ENCODE results near the gene ATXN7L3. TPM values are rescaled to one million over a fixed set of nuclear protein-coding genes. Genes with fewer than 3 reads are reported as not detected.
"Not testable (repeated sequence)": the region's sequence is repeated elsewhere in the genome, so short reads cannot be mapped to it uniquely, and the experiment has no call there.

Gene ATXN7L3
- total RNA-seq, 1 donor from 2014 or later: 103 TPM

GRCh38 chr17:44159519-44160210 is 40.0 kb downstream of the ATXN7L3 start:
- H3K27me3 Mint-ChIP-seq: no peaks in the 10 kb centered on the region
- H3K9me3 Mint-ChIP-seq: no peaks in the 10 kb centered on the region
- ChIA-PET POLR2A (interaction anchor here (0.8 kb wide), 1 partner anchor 31 kb away, joined by 3 read pairs; no protein-coding TSS in a partner anchor), CTCF (no interaction called here)
- no peaks in the 10 kb centered on the region for H3K4me1 Mint-ChIP-seq
- DNase-seq: no peak
- TF ChIP-seq CTCF (IDR thresholded peaks at IDR 0.05): no peak
- H3K4me3 Mint-ChIP-seq: no peak overlapping the region
- H3K27ac Mint-ChIP-seq: no peak overlapping the region
- no peak for ATAC-seq (ENCODE audit: low read depth)
- intact Hi-C loops (cut with micrococcal nuclease): no loop called here
- no peaks in the 10 kb centered on the region for H3K36me3 Mint-ChIP-seq (ENCODE audit: low read depth)

DNA sequence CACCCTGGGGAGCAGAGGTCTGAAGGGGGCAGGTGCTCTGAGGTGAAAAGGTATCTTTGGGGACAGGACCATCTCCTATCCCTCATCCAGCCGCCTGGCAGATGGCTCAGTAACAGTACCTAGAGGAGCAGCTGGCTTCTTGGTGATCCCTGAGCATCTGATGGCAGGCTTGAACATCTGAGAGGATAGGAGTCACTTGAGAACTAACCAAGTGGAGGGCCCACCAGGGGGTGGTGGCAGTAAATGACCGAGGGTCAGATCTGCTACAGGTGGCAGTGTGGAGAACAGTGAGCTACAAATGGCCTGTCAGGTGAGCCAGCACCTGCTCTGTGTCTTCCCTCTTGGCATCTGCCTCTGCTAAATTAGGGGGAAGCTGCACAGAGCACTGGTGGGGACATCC is 44.2 kb downstream of the ATXN7L3 start:
- Mint-ChIP-seq H3K4me1 (no peaks in the 10 kb centered on the region), H3K27ac (no peak overlapping the region), H3K9me3 (no peaks in the 10 kb centered on the region), H3K4me3 (no peak overlapping the region), H3K36me3 (ENCODE audit: low read depth) (no peaks in the 10 kb centered on the region), H3K27me3 (no peaks in the 10 kb centered on the region)
- no peak for TF ChIP-seq CTCF (IDR thresholded peaks at IDR 0.05)
- DNase-seq (no peak), ATAC-seq (ENCODE audit: low read depth) (no peak)
- ChIA-PET CTCF (no interaction called here), POLR2A (interaction anchor here (0.6 to 0.7 kb wide), 2 partner anchors 66 to 567 kb away, joined by 3 read pairs; no protein-coding TSS in a partner anchor)
- intact Hi-C loops (cut with micrococcal nuclease): no loop called here

GRCh38 chr17:44152875-44153274 is 46.8 kb downstream of the ATXN7L3 start:
- intact Hi-C loops (cut with micrococcal nuclease): no loop called here
- ATAC-seq (ENCODE audit: low read depth) (no peak), DNase-seq (no peak)
- Mint-ChIP-seq H3K4me3 (no peak overlapping the region), H3K36me3 (ENCODE audit: low read depth) (no peaks in the 10 kb centered on the region), H3K27ac (no peak overlapping the region), H3K27me3 (no peaks in the 10 kb centered on the region), H3K4me1 (no peaks in the 10 kb centered on the region), H3K9me3 (no peaks in the 10 kb centered on the region)
- no peak for TF ChIP-seq CTCF (IDR thresholded peaks at IDR 0.05)
- POLR2A ChIA-PET: interaction anchor here (0.6 kb wide), 1 partner anchor 46 kb away, joined by 5 read pairs; no protein-coding TSS in a partner anchor
- CTCF ChIA-PET: no interaction called here

DNA sequence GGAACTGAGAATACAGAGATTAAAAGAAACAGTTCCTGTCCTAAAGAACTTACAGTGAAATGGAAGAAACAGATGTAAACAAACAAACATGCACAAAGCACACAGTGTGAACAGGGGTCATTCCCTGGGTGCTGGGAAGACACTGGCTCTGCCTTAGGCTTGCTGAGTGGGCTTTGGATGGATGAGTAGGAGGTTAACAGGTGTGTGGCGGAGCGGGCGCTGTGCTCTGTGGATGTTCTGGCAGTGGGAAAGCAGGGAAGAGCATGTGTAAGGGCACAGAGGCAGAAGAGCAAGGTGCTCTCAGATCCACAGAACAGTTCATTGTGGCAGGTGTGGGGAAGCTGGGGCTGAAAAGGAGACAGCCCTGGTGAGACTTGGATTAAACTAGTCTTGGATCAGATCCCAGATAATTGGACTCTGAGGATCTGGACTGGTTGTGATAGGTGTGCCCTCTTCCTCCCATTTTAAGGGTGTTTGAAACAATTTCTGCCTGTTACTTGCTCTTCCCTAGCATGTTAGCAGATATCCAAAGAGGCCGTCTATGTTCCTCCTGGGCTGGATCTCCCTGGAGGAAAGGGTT is 49.8 kb downstream of the ATXN7L3 start:
- DNase-seq (no peak), ATAC-seq (ENCODE audit: low read depth) (no peak)
- Mint-ChIP-seq H3K4me3 (no peak overlapping the region), H3K4me1 (no peaks in the 10 kb centered on the region), H3K27me3 (no peaks in the 10 kb centered on the region), H3K36me3 (ENCODE audit: low read depth) (no peaks in the 10 kb centered on the region), H3K9me3 (no peaks in the 10 kb centered on the region), H3K27ac (no peak overlapping the region)
- TF ChIP-seq CTCF (IDR thresholded peaks at IDR 0.05): no peak
- POLR2A ChIA-PET: interaction anchor here (0.6 kb wide), 1 partner anchor 43 kb away, joined by 5 read pairs; no protein-coding TSS in a partner anchor
- intact Hi-C loops (cut with micrococcal nuclease): no loop called here
- CTCF ChIA-PET: no interaction called here

DNA sequence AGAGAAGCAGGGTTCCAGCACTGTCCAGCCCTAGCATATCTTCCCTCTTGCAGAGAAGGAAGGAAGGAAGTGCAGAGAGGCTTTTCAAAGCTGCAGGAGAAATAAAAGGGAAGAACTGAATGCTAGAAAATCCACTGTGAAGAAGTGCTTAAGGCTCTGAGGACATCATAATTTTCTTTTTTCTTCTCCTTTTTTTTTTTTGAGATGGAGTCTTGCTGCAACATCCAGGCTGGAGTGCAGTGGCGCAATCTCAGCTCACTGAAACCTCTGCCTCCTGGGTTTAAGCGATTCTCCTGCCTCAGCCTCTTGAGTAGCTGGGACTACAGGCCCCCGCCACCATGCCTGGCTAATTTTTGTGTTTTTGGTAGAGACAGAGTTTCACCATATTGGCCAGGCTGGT is 50.6 kb downstream of the ATXN7L3 start:
- H3K9me3 Mint-ChIP-seq; DNase-seq; H3K36me3 Mint-ChIP-seq (ENCODE audit: low read depth); intact Hi-C loops (cut with micrococcal nuclease); CTCF ChIA-PET; ATAC-seq (ENCODE audit: low read depth); H3K4me3 Mint-ChIP-seq; H3K4me1 Mint-ChIP-seq; H3K27ac Mint-ChIP-seq; H3K27me3 Mint-ChIP-seq: not testable (repeated sequence)
- POLR2A ChIA-PET: interaction anchor here (0.5 kb wide), 1 partner anchor 29 kb away, joined by 5 read pairs; no protein-coding TSS in a partner anchor

All from activated B cell treated with CpG ODN at 0.5 μM for 24 hours (primary cell).